C4-2B (cell line): Measurements from ENCODE around the gene TPP1.

Source experiments
- CTCF ChIP-seq: fragments of 450-650 bp; conservative IDR thresholded peaks from 2 replicates; pipeline ENCODE4 v1.5.1; 2017; ENCODE audit warnings: mild to moderate bottlenecking
- ZFX ChIP-seq: fragments of 450-650 bp; IDR thresholded peaks from 2 replicates; pipeline ENCODE4 v1.6.1; 2017

GRCh38 chr11:6625156-6625831 lies 6.1 kb upstream of the TPP1 start:
- TF ChIP-seq CTCF (no peak), ZFX (no peak)
